Endothelial cell of umbilical vein (primary cell): ENCODE data around the gene DNASE1L1. TPM values are rescaled to one million over a fixed set of nuclear protein-coding genes. Genes with fewer than 3 reads are reported as not detected.

Experiments used
- BruUV-seq: library from RNA; stranded (reverse); fragments of 400-500 nt; replicated peaks from 2 replicates; lab custom pipeline; 2021; lab: Mats Ljungman, UMichigan
- CTCF ChIA-PET: fragments of 300-600, 350-600 bp; sonication (Branson Sonifier 250); formaldehyde crosslinking; loops from one replicate; lab custom pipeline; 2021; ENCODE audit warnings: antibody characterized with exemption, inconsistent platforms; lab: Charles Lee
- POLR2A ChIA-PET: fragments of 300-600, 350-600 bp; sonication (Branson Sonifier 250); formaldehyde crosslinking; loops from one replicate; lab custom pipeline; 2021; ENCODE audit warnings: antibody characterized with exemption, inconsistent platforms; lab: Charles Lee
- DNase-seq: peaks from one replicate; pipeline ENCODE4 v3.0.0-alpha.2; 2011; ENCODE audit warnings: low read depth, low spot score
- FAIRE-seq: peaks from 2 replicates; lab custom pipeline; 2011; peaks lifted over from hg19 to GRCh38; lab: Jason Lieb, UNC
- H2AFZ ChIP-seq: 2 replicates; pipeline ENCODE4 v1.6.0; 2012; ENCODE audit warnings: low read depth, low read length, control low read depth, inconsistent platforms
- H3K27ac ChIP-seq: 2 replicates; pipeline ENCODE4 v1.5.1; 2011; ENCODE audit warnings: low read depth, mild to moderate bottlenecking, control low read depth, low read length, moderate library complexity; ENCODE audit not compliant: insufficient read depth
- H3K27me3 ChIP-seq, 2 experiments: 2 replicates each; pipeline versions ENCODE4 v1.6.0 to v1.6.1; 2011; ENCODE audit warnings: low read length in 2 of 2, mixed read lengths in 1 of 2; ENCODE audit not compliant: control insufficient read depth in 2 of 2, insufficient read depth in 2 of 2
- H3K36me3 ChIP-seq, 2 experiments: 2 replicates in 1 of 2; 3 replicates in 1 of 2; pipeline ENCODE4 v1.5.1; 2011; ENCODE audit warnings: low read length in 2 of 2, mild to moderate bottlenecking in 1 of 2, moderate library complexity in 1 of 2; ENCODE audit not compliant: control insufficient read depth in 2 of 2, insufficient read depth in 2 of 2; ENCODE audit errors: extremely low read depth in 1 of 2
- H3K4me1 ChIP-seq: 3 replicates; pipeline ENCODE4 v1.5.1; 2011; ENCODE audit warnings: mild to moderate bottlenecking, low read length; ENCODE audit not compliant: control insufficient read depth, insufficient read depth; ENCODE audit errors: extremely low read depth
- H3K4me2 ChIP-seq: 2 replicates; pipeline ENCODE4 v1.6.1; 2011; ENCODE audit warnings: low read length, control low read depth, mixed read lengths; ENCODE audit not compliant: insufficient read depth
- H3K4me3 ChIP-seq, 3 experiments: fragments of 200-600 bp in 1 of 3; sonication (generic), shearing (Covaris generic) in 1 of 3; replicated peaks in 1 of 3; 2 replicates each; pipeline ENCODE4 v1.5.1; 2011 to 2016; ENCODE audit warnings: control low read depth in 3 of 3, low read length in 3 of 3, mild to moderate bottlenecking in 2 of 3, inconsistent platforms in 1 of 3, low read depth in 1 of 3, moderate library complexity in 1 of 3; ENCODE audit not compliant: insufficient read depth in 1 of 3
- H3K79me2 ChIP-seq: 2 replicates; pipeline ENCODE4 v1.6.0; 2012; ENCODE audit warnings: low read length, inconsistent platforms; ENCODE audit not compliant: control insufficient read depth, insufficient read depth
- H3K9ac ChIP-seq: replicated peaks from 2 replicates; pipeline ENCODE3; 2011; ENCODE audit warnings: low read length, control low read depth; ENCODE audit not compliant: insufficient read depth; ENCODE audit errors: extremely low read depth
- H3K9me1 ChIP-seq: replicated peaks from 3 replicates; pipeline ENCODE4 v1.6.0; 2011; ENCODE audit warnings: mild to moderate bottlenecking, low read length; ENCODE audit not compliant: control insufficient read depth, insufficient read depth; ENCODE audit errors: extremely low read depth
- H3K9me3 ChIP-seq: replicated peaks from 2 replicates; pipeline ENCODE4 v1.5.1; 2012; ENCODE audit warnings: low read length, inconsistent platforms; ENCODE audit not compliant: control insufficient read depth, insufficient read depth
- H4K20me1 ChIP-seq: replicated peaks from 2 replicates; pipeline ENCODE3; 2011; ENCODE audit warnings: mild to moderate bottlenecking, low read length; ENCODE audit not compliant: control insufficient read depth, insufficient read depth; ENCODE audit errors: extremely low read depth
- EZH2 ChIP-seq: IDR thresholded peaks from 2 replicates; pipeline ENCODE4 v1.6.1; 2012; ENCODE audit warnings: borderline replicate concordance, low read depth, mild to moderate bottlenecking, moderate library complexity, low read length, inconsistent platforms; ENCODE audit not compliant: severe bottlenecking
- FOS ChIP-seq: IDR thresholded peaks from 2 replicates; pipeline ENCODE4 v1.6.1; 2011; ENCODE audit warnings: mild to moderate bottlenecking, low read length, moderate library complexity, borderline replicate concordance; ENCODE audit not compliant: insufficient read depth
- GATA2 ChIP-seq: IDR thresholded peaks from 2 replicates; pipeline ENCODE4 v1.7.0; 2011; ENCODE audit warnings: low read depth, mild to moderate bottlenecking, moderate library complexity, mixed read lengths, low read length; ENCODE audit not compliant: insufficient read length, insufficient read depth
- JUN ChIP-seq: IDR thresholded peaks from 2 replicates; pipeline ENCODE4 v1.6.1; 2011; ENCODE audit warnings: borderline replicate concordance, low read depth; ENCODE audit not compliant: insufficient read length, insufficient read depth
- MAX ChIP-seq: IDR thresholded peaks from 2 replicates; pipeline ENCODE4 v1.6.1; 2011; ENCODE audit not compliant: insufficient read depth, insufficient read length
- MYC ChIP-seq: IDR thresholded peaks from one replicate; pipeline ENCODE4 v1.6.1; 2011; ENCODE audit warnings: mild to moderate bottlenecking, low read depth, low read length
- POLR2A ChIP-seq: IDR thresholded peaks from 2 replicates; pipeline ENCODE4 v1.6.1; 2012; ENCODE audit warnings: low read depth, mild to moderate bottlenecking, control low read depth, low read length
- POLR2AphosphoS5 ChIP-seq: IDR thresholded peaks from 2 replicates; pipeline ENCODE4 v1.6.1; 2012; ENCODE audit warnings: low read depth, mild to moderate bottlenecking, control low read depth, low read length, moderate library complexity; ENCODE audit not compliant: insufficient read depth
- dilution Hi-C: fragments of 300-500 bp; cut with MboI; formaldehyde crosslinking; loops from one replicate; pipeline ENCODE4 v1.15.0; 2019; ENCODE audit warnings: low sequenced_read_pairs; ENCODE audit not compliant: extremely low pct_ligation_motif_present
- intact Hi-C: fragments of 100-400 bp; cut with micrococcal nuclease; formaldehyde crosslinking; loops from one replicate; pipeline ENCODE4 v1.10.0; 2022
- polyA plus RNA-seq, 4 experiments: library from polyadenylated mRNA; depleted of rRNA in 3 of 4; stranded (reverse) in 3 of 4; unstranded in 1 of 4; fragments of >200 nt; gene quantifications; 2 replicates each; pipeline versions ENCODE4 v1.2.1 to v1.2.3, GENCODE V29; 2011 to 2012; ENCODE audit warnings: missing spikeins in 1 of 4
- total RNA-seq: library from RNA; stranded (reverse); gene quantifications from 2 replicates; pipeline ENCODE4 v1.2.3, GENCODE V29; 2021
- TF ChIP-seq, protein P1 (sequence below), 2 donors: IDR thresholded peaks; 1 replicate in 1 of 2; 2 replicates in 1 of 2; pipeline ENCODE4 v1.5.1; 2011; ENCODE audit warnings: low read length in 2 of 2, mild to moderate bottlenecking in 2 of 2, moderate library complexity in 2 of 2, control low read depth in 1 of 2, inconsistent platforms in 1 of 2, low read depth in 1 of 2; ENCODE audit not compliant: insufficient read depth in 1 of 2; ENCODE audit errors: extremely low read depth in 1 of 2

Gene DNASE1L1
- total and polyA plus RNA-seq, 2 donors (not counting 3 experiments of a cell fraction or from before 2014, with no cell fraction given), result 61.5 to 84.9 TPM

DNA sequence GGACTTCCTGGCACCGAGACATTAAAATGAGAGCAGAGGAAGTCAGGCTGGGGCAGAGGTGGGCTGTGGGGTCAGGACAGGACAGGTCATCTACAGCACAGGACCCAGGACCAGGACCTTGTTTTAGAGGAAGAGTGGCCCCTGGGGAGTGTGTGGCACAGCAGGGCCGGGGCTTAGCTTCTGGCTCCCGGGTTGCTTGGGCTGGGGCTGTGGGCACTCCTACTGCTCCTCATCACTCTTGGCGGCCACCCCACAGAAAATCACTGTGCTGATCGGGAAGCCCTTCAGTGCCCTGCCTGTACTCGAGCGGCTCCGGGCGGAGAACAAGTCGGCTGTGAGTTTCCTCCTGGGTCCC lies 11.3 kb upstream of the DNASE1L1 start:
- peaks cover 6% of the 10 kb centered on the region for H3K4me1 ChIP-seq
- no peak overlapping the region for H3K4me2 ChIP-seq
- intact Hi-C loops (no loop called here), dilution Hi-C loops (no loop called here)
- H3K36me3 ChIP-seq, result no peaks in the 10 kb centered on the region
- H3K9me1 ChIP-seq, result no peaks in the 10 kb centered on the region
- H3K27ac ChIP-seq, result no peak overlapping the region
- no peaks in the 10 kb centered on the region for H3K27me3 ChIP-seq
- POLR2A ChIA-PET, result no interaction called here
- H2AFZ ChIP-seq, result no peak overlapping the region
- FAIRE-seq (no peak), DNase-seq (no peak)
- no peak overlapping the region for H3K4me3 ChIP-seq
- no peaks in the 10 kb centered on the region for H4K20me1 ChIP-seq
- CTCF ChIA-PET, result no interaction called here
- no peak overlapping the region for H3K9ac ChIP-seq
- no peak for TF ChIP-seq FOS
- no peak for TF ChIP-seq JUN
- no peak for TF ChIP-seq EZH2
- TF ChIP-seq MYC, result no peak
- no peak for TF ChIP-seq POLR2A
- TF ChIP-seq POLR2AphosphoS5, result no peak
- H3K79me2 ChIP-seq, result no peaks in the 10 kb centered on the region
- no peaks in the 10 kb centered on the region for H3K9me3 ChIP-seq
- no TSS peak for BruUV-seq

DNA sequence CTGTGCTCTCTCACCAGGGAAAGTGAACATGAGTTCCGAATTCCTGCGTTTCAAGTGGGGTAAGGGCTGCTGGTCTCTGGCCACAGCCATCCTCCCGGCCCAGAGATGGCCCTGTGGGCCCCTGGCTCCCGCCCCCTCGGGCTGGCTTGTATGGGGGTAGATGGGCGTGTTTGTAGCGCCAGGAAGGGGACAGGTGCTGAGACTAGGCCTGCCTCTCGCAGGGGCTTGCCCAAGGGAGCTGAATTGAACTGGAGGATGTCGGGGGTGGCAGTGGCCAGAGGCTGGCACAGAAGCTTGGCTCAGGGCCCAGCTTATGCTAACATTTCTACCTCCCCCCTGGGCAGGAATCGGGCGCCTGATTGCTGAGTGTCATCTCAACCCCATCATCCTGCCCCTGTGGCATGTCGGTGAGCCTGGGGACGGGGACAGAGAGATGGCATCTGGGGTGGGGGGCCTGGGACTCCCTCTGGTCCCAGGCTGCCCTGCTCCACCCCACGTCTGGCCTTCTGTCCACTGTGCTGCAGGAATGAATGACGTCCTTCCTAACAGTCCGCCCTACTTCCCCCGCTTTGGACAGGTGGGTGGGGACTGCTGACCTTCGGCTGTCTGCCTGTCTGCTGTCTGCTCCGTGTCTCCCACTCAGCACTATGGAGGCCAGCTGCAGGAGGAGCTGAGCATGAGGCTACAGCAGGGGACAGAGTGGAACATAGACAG lies 10.8 kb upstream of the DNASE1L1 start:
- H4K20me1 ChIP-seq, result no peaks in the 10 kb centered on the region
- dilution Hi-C loops (no loop called here), intact Hi-C loops (no loop called here)
- DNase-seq, result no peak
- no peaks in the 10 kb centered on the region for H3K9me1 ChIP-seq
- POLR2A ChIA-PET, result no interaction called here
- H3K27ac ChIP-seq, result no peak overlapping the region
- no peak for FAIRE-seq
- TF ChIP-seq, protein P1, sequence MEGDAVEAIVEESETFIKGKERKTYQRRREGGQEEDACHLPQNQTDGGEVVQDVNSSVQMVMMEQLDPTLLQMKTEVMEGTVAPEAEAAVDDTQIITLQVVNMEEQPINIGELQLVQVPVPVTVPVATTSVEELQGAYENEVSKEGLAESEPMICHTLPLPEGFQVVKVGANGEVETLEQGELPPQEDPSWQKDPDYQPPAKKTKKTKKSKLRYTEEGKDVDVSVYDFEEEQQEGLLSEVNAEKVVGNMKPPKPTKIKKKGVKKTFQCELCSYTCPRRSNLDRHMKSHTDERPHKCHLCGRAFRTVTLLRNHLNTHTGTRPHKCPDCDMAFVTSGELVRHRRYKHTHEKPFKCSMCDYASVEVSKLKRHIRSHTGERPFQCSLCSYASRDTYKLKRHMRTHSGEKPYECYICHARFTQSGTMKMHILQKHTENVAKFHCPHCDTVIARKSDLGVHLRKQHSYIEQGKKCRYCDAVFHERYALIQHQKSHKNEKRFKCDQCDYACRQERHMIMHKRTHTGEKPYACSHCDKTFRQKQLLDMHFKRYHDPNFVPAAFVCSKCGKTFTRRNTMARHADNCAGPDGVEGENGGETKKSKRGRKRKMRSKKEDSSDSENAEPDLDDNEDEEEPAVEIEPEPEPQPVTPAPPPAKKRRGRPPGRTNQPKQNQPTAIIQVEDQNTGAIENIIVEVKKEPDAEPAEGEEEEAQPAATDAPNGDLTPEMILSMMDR (IDR thresholded peaks at IDR 0.05; ENCODE audit: extremely low read depth in 1 of 2, insufficient read depth in 1 of 2, low read depth in 1 of 2, low read length in 2 of 2), result no peak
- TF ChIP-seq JUN, result no peak
- no peak for TF ChIP-seq POLR2AphosphoS5
- TF ChIP-seq MYC, result no peak
- TF ChIP-seq EZH2, result no peak
- no peak for TF ChIP-seq FOS
- no peak for TF ChIP-seq GATA2
- no peak for TF ChIP-seq MAX
- no peak for TF ChIP-seq POLR2A
- no peak overlapping the region for H3K4me2 ChIP-seq
- no peaks in the 10 kb centered on the region for H3K27me3 ChIP-seq
- no peak overlapping the region for H3K9ac ChIP-seq
- CTCF ChIA-PET, result no interaction called here
- H3K4me3 ChIP-seq, result no peak overlapping the region
- peaks cover 6% of the 10 kb centered on the region for H3K4me1 ChIP-seq
- no peak overlapping the region for H2AFZ ChIP-seq
- no TSS peak for BruUV-seq
- no peaks in the 10 kb centered on the region for H3K79me2 ChIP-seq
- H3K36me3 ChIP-seq, result no peaks in the 10 kb centered on the region
- H3K9me3 ChIP-seq, result no peaks in the 10 kb centered on the region
